ENCODE data around the gene ATP2A3. TPM values are rescaled to one million over a fixed set of nuclear protein-coding genes. Genes with fewer than 3 reads are reported as not detected.

Gene ATP2A3
- total RNA-seq, 1 donor from 2014 or later = 0.53 TPM

GRCh38 chr17:3893003-3893719 is 71.1 kb downstream of the ATP2A3 start, which contains the start of gene CAMKK1:
Gene CAMKK1, minus strand, starts transcription at chr17:3893053. Its CDS starts 7,366 bp downstream, at chr17:3885687.
- DNase-seq (ENCODE audit: low read depth, low spot score) = no peak

GRCh38 chr17:3892095-3892998 is 71.9 kb downstream of the ATP2A3 start:
- no peak for DNase-seq (ENCODE audit: low read depth, low spot score)

GRCh38 chr17:3891626-3892094 is 72.6 kb downstream of the ATP2A3 start:
- DNase-seq (ENCODE audit: low read depth, low spot score) = no peak

GRCh38 chr17:3890878-3891219 is 73.4 kb downstream of the ATP2A3 start:
- no peak for DNase-seq (ENCODE audit: low read depth, low spot score)

DNA sequence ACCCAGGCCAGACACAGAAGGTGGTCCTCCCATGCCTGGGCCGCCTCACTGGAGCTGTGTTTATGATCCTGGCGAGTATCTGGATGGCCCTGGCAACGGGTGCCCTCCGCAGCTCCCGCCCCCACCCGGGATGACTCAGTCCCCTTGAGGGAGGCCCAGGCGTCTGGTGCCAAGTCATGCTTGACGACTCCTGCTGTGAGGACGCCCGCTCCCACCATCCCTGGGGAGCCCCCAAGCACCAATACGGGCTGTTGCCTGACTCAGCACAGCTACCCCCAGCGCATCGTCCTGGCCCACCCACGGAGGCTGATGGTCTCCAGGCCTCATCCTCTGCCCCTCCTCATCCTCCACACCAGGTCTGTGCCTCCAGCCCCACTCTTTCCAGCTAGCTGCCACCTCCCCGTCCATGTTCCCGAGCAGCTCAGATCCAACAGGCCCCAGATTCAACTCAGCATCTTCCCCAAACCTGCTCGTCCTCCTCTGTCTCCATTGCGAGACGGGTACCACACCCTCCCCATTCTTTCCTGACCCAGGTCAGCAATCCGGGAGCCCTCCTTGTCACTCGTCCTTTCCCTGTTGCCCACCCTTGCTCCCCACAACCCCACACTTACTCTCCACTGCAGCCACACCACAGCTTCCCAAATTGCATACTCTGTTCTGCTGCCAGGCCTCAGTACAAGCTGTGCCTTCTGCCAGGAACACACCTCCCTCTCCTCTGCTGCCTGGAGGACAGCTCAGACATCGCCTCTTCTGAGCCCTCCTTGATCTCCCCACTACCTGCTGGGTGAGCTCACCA is 74.0 kb downstream of the ATP2A3 start:
- no peak for DNase-seq (ENCODE audit: low read depth, low spot score)

- no peak for DNase-seq (ENCODE audit: low read depth, low spot score)
These were observed 74.8 kb downstream of the ATP2A3 start for GRCh38 chr17:3889325-3890012.

DNA sequence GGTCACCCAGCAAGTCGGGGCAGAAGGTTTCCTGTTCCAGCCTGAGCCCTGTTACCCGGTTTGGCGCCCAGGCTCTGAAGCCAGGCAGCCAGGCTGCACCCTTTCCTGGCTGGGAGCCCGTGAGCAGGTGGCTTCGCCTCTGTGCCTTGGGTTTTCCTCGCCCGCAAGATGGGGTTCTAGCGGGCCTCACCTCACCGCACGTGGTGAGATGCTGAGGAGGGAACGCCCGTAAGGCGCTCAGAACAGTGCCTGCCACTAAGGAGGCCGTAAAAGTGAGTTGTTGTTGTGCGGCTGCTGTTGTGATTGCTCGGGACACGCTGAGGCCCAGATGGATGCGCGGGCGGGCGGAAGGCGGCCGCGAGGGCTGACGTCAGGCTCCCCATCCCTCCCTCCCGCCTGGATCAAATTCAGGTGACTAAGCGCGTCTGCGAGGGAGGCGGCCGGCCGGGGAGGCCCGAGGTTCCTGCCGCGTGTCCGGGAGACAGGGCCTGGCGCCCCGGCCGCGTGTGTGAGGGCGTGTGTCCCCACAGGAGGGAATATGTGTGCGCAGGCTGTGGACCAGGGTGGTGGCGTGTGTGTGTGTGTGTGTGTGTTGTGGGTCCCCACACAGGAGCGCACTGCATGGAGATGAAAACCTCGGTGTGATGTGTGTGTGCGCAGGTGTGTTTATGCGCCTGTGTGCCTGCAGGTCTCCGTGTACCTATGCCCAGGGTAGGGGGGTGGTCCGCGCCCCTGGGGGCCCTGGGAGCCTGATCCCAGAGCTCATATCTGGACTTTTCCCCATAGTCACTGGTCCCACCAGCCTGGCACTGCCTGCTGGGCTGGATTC is 75.7 kb downstream of the ATP2A3 start:
- DNase-seq (ENCODE audit: low read depth, low spot score) = peak; percentile 55

DNA sequence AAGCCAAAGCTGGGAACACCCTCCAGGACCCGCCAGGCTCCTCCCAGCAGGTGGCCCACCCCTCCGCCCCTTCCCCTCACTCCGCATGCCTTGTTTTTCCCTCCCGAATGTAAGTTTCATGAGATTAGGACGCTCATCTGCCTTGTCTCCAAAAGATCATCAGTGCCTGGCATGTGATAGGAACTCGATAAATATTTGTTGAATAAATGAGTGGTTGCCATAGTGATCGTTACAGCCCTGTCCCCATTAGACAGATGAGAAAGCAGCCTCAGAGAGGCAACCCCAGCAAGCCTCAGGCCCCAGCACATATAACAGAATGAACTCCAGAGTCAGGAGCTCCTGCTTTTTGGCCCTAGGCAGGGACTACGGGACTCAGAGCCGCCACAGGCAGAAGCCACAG is 76.4 kb downstream of the ATP2A3 start:
- no peak for DNase-seq (ENCODE audit: low read depth, low spot score)

- DNase-seq (ENCODE audit: low read depth, low spot score) = no peak
These were observed 76.8 kb downstream of the ATP2A3 start for GRCh38 chr17:3887394-3887793.

DNA sequence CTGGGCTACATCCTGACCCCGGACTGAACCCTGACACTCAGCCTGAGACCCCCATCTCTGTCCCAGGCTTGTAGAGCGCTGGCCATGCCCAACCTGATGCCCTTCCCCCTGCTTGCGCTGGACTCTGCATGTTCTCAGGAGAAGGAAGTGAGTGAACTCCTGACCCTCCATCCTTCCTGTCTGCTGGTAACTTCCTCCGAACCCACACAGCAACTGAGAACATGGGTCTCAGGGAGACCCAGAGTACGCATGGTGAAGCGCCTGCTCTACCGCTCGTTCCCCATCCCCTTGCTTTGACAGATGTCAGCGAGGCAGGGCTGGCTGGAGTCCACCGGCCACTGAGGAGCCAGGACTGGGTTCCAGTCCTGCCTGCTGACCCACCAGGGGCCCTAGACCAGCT is 77.5 kb downstream of the ATP2A3 start:
- DNase-seq (ENCODE audit: low read depth, low spot score) = no peak

GRCh38 chr17:3885970-3886369 is 78.3 kb downstream of the ATP2A3 start:
- DNase-seq (ENCODE audit: low read depth, low spot score) = no peak

GRCh38 chr17:3885271-3885670 is 79.0 kb downstream of the ATP2A3 start:
- no peak for DNase-seq (ENCODE audit: low read depth, low spot score)

DNA sequence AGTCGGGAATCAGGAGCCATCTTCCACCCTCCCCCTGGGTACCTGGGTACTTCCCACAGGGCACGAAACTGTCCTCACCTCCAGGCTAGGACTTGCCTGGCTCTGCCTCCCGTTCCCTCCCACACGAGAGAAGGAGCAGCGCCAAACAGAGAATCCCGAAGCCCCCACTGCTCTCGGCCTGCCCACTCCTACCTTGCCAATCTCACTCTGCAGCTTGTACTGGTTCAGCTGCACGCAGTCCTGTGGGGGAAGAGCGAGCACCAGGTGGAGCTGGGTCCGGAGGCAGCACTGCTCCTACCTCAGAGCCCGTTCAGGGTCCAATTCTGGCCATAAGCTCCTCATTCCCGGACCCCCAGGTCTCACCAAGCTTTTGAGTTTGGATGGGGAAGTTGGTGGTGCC is 80.0 kb downstream of the ATP2A3 start:
- no peak for DNase-seq (ENCODE audit: low read depth, low spot score)

DNA sequence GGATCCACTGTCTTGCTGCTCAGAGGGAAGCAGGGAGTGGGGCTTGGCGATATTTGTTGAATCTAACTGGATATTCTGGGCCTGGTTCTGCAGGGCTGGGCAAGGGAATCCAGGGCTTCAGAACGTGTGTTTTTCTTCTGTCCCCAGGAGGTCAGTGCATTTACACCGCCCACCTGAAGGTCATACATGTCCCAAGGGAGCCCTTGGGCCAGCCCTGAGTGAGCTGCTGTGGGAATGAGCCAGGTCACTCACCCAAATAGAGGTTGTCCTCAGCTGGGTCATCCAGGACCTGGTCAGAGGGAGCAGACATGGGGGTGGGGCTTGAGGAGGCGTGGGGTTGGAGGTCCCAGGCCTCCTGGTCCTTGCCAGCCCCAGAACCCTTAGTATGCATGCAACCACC is 82.0 kb downstream of the ATP2A3 start:
- DNase-seq (ENCODE audit: low read depth, low spot score) = no peak

GRCh38 chr17:3880983-3881382 is 83.3 kb downstream of the ATP2A3 start:
- no peak for DNase-seq (ENCODE audit: low read depth, low spot score)

DNA sequence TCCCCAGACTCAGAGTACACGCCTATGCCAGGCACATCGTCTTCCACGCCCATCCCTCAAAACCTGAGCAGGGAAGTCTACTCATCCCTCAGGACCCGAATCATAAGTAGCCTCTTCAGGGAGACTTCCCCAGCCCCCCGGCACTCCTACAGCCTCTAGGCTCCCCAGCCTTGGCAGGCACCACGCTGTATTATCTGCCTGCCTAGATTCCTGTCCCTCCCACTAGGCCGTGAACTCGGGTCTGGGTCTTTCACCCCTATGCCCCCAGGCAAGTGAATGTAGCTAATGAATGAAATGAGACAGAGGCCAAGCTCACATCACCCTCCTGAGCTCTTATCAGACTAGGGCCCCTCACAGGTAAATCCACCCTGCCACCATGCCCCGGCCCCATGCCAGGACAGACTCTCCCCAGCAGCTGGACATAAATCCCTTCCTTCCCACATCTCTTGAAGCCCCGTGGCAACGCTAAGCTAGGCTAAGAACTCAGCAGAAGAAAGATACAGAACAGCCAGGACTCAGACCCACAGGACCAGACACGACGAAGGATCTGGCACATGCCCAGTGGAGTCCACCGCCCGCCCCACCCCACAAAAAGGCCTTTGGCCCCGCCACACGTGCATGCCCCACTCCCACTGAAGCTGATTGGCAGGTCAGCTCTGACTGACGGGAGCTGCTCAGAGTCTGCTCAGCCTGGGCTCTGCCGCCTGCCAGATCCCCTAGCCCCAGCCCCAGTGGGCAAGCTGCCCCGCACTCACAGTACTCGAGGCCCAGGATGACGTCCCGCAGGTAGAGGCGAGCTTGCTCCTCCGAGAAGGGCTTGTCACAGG is 84.4 kb downstream of the ATP2A3 start:
- DNase-seq (ENCODE audit: low read depth, low spot score) = no peak

- no peak for DNase-seq (ENCODE audit: low read depth, low spot score)
These were observed 85.1 kb downstream of the ATP2A3 start for GRCh38 chr17:3879186-3879585.

GRCh38 chr17:3877220-3877619 is 87.0 kb downstream of the ATP2A3 start:
- no peak for DNase-seq (ENCODE audit: low read depth, low spot score)

DNA sequence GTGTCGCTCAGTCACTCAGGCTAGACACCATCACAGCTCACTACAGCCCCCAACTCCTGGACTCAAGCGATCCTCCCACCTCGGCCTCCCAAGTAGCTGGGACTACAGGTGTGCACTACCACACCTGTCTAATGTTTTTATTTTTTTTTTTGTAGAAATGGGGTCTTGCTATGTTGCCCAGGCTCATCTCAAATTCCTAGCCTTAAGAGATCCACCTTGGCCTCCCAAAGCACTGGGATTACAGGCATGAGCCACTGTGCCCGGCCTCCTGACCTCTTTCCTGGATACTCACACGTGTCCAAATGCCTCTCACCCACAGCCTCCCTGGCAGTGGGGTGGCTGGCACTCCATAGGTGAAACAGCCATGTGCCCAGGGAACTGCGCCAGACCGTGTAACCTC is 88.9 kb downstream of the ATP2A3 start:
- no peak for DNase-seq (ENCODE audit: low read depth, low spot score)

Data from pulmonary artery endothelial cell (primary cell).